ENCODE data around the gene SPRED3.

GRCh38 chr19:38399537-38399936, 11.0 kb downstream of the SPRED3 start:
- TF ChIP-seq CTCF (IDR thresholded peaks at IDR 0.05) (no peak), POLR2A (IDR thresholded peaks at IDR 0.05) (no peak)

All from thyroid gland (tissue), 4 donors.